A549 (cell line): ENCODE data around the gene ATXN2. TPM values are rescaled to one million over a fixed set of nuclear protein-coding genes. Genes with fewer than 3 reads are reported as not detected.

Experiments used
- ATAC-seq, 2 experiments: fragments of 200-7000 bp in 1 of 2; fragments of >200 bp in 1 of 2; cut with Nextera tagmentation in 1 of 2; cut with Tn5 transposase in 1 of 2; 3 replicates each; pipeline versions ENCODE4 v1.8.0 to v1.9.1; 2018 to 2020; ENCODE audit warnings: mild to moderate bottlenecking in 1 of 2, moderate library complexity in 1 of 2
- CTCF ChIA-PET: fragments of 300-600 bp; sonication (Branson Sonifier 250); formaldehyde crosslinking; extraction: SDS; loops from one replicate; lab custom pipeline; 2021; ENCODE audit warnings: antibody characterized with exemption, inconsistent platforms; lab: Yijun Ruan, JAX
- POLR2A ChIA-PET: fragments of 350-600 bp; formaldehyde crosslinking; extraction: SDS; loops from one replicate; lab custom pipeline; 2021; ENCODE audit warnings: antibody characterized with exemption, inconsistent platforms; lab: Yijun Ruan, JAX
- DNase-seq, 2 experiments: peaks; one replicate each; pipeline versions ENCODE4 v3.0.0 to v3.0.0-alpha.2; 2011 to 2016; ENCODE audit warnings: low read depth in 1 of 2, low spot score in 1 of 2
- FAIRE-seq: peaks from 2 replicates; lab custom pipeline; 2011; peaks lifted over from hg19 to GRCh38; lab: Jason Lieb, UNC
- H3K27ac ChIP-seq, 2 experiments: fragments of >200 bp; sonication (Bioruptor Twin); formaldehyde crosslinking; 3 replicates each; pipeline ENCODE4 v1.5.1; 2016 to 2017
- H3K4me1 ChIP-seq: fragments of >200 bp; sonication (Bioruptor Twin); formaldehyde crosslinking; 3 replicates; pipeline ENCODE4 v1.6.1; 2016
- H3K4me2 ChIP-seq: fragments of >200 bp; sonication (Bioruptor Twin); formaldehyde crosslinking; 3 replicates; pipeline ENCODE4 v1.6.1; 2016
- H3K4me3 ChIP-seq: fragments of >200 bp; sonication (Bioruptor Twin); formaldehyde crosslinking; 3 replicates; pipeline ENCODE4 v1.5.1; 2016
- H3K9me3 ChIP-seq: fragments of >200 bp; sonication (Bioruptor Twin); formaldehyde crosslinking; 3 replicates; pipeline ENCODE4 v1.6.1; 2016
- ATOH8 ChIP-seq: fragments of 250-450 bp; sonication (Bioruptor Pico); IDR thresholded peaks from 2 replicates; pipeline ENCODE4 v1.5.0; 2020; ENCODE audit warnings: low read depth, mild to moderate bottlenecking, moderate library complexity
- CBX8 ChIP-seq: fragments of 200-600 bp; sonication (generic); IDR thresholded peaks from 2 replicates; pipeline ENCODE4 v1.6.1; 2016
- CTCF ChIP-seq: fragments of >200 bp; sonication (Bioruptor Twin); formaldehyde crosslinking; IDR thresholded peaks from 3 replicates; pipeline ENCODE4 v1.5.1; 2016
- E2F6 ChIP-seq: IDR thresholded peaks from 2 replicates; pipeline ENCODE4 v1.6.1; 2012; ENCODE audit warnings: low read depth, borderline replicate concordance
- EHF ChIP-seq: fragments of 250-450 bp; sonication (Bioruptor Pico); IDR thresholded peaks from 2 replicates; pipeline ENCODE4 v1.5.0; 2020; ENCODE audit warnings: mild to moderate bottlenecking
- ESRRA ChIP-seq: fragments of 150-350 bp; IDR thresholded peaks from 2 replicates; pipeline ENCODE4 v1.6.1; 2014; ENCODE audit warnings: mild to moderate bottlenecking, low read length, borderline replicate concordance
- FOSB ChIP-seq: fragments of 250-450 bp; sonication (Bioruptor Pico); IDR thresholded peaks from 2 replicates; pipeline ENCODE4 v1.5.0; 2020; ENCODE audit warnings: mild to moderate bottlenecking, moderate library complexity
- FOXS1 ChIP-seq: fragments of 250-450 bp; sonication (Bioruptor Pico); IDR thresholded peaks from 2 replicates; pipeline ENCODE4 v1.5.0; 2020; ENCODE audit warnings: mild to moderate bottlenecking, moderate library complexity
- HDAC2 ChIP-seq: fragments of 200-600 bp; sonication (generic); IDR thresholded peaks from 2 replicates; pipeline ENCODE4 v1.6.1; 2016
- JUNB ChIP-seq: fragments of >200 bp; sonication (Bioruptor Twin); formaldehyde crosslinking; IDR thresholded peaks from 2 replicates; pipeline ENCODE4 v1.6.1; 2016
- MAFK ChIP-seq: fragments of 450-650 bp; IDR thresholded peaks from 2 replicates; pipeline ENCODE4 v1.6.1; 2014; ENCODE audit not compliant: partially characterized antibody
- NFE2L2 ChIP-seq: fragments of 150-350 bp; conservative IDR thresholded peaks from 2 replicates; pipeline ENCODE4 v1.6.1; 2014; ENCODE audit warnings: low read length
- NR3C1 ChIP-seq: fragments of >200 bp; sonication (Bioruptor Twin); formaldehyde crosslinking; IDR thresholded peaks from 3 replicates; pipeline ENCODE4 v1.6.1; 2017
- POLR2AphosphoS2 ChIP-seq: conservative IDR thresholded peaks from 2 replicates; pipeline ENCODE4 v1.6.1; 2012; ENCODE audit warnings: low read length, improper control_type of control experiment, inconsistent platforms
- RCOR1 ChIP-seq: fragments of 150-350 bp; IDR thresholded peaks from 2 replicates; pipeline ENCODE4 v1.6.1; 2014; ENCODE audit warnings: antibody characterized with exemption, low read length, low read depth
- RFX5 ChIP-seq: fragments of 450-650 bp; IDR thresholded peaks from 2 replicates; pipeline ENCODE4 v1.7.1; 2014; ENCODE audit warnings: antibody characterized with exemption, mild to moderate bottlenecking, moderate library complexity
- SMC3 ChIP-seq: fragments of >200 bp; sonication (Bioruptor Twin); formaldehyde crosslinking; IDR thresholded peaks from 3 replicates; pipeline ENCODE4 v1.6.1; 2018; ENCODE audit warnings: inconsistent platforms
- ZFP36 ChIP-seq: fragments of 450-650 bp; IDR thresholded peaks from 2 replicates; pipeline ENCODE4 v1.6.1; 2014; ENCODE audit warnings: borderline replicate concordance; ENCODE audit not compliant: partially characterized antibody
- ZNF302 ChIP-seq: fragments of 250-450 bp; sonication (Bioruptor Pico); IDR thresholded peaks from 2 replicates; pipeline ENCODE4 v1.9.0; 2021; ENCODE audit warnings: inconsistent platforms, mild to moderate bottlenecking, moderate library complexity
- WGBS: methylation state at CpG from one replicate; pipeline ENCODE4 v1.1.6; 2017; ENCODE audit errors: missing lambda C conversion rate; 5-methylcytosine and 5-hydroxymethylcytosine counted together
- polyA plus RNA-seq, 4 experiments: library from polyadenylated mRNA; depleted of rRNA in 3 of 4; stranded (reverse); fragments of >200 nt; fragmentation: RNase III in 1 of 4; extraction: RNeasy Plus Mini Kit Qiagen cat#74134 plus additional on column Dnase treatment in 1 of 4; gene quantifications; 2 replicates in 3 of 4; 3 replicates in 1 of 4; pipeline ENCODE4 v1.2.3, GENCODE V29; 2011 to 2017

The ATXN2 gene
- polyA plus RNA-seq, 2 of the 4 experiments (the other 2 are of a cell fraction): 24.8 to 30.6 TPM

DNA sequence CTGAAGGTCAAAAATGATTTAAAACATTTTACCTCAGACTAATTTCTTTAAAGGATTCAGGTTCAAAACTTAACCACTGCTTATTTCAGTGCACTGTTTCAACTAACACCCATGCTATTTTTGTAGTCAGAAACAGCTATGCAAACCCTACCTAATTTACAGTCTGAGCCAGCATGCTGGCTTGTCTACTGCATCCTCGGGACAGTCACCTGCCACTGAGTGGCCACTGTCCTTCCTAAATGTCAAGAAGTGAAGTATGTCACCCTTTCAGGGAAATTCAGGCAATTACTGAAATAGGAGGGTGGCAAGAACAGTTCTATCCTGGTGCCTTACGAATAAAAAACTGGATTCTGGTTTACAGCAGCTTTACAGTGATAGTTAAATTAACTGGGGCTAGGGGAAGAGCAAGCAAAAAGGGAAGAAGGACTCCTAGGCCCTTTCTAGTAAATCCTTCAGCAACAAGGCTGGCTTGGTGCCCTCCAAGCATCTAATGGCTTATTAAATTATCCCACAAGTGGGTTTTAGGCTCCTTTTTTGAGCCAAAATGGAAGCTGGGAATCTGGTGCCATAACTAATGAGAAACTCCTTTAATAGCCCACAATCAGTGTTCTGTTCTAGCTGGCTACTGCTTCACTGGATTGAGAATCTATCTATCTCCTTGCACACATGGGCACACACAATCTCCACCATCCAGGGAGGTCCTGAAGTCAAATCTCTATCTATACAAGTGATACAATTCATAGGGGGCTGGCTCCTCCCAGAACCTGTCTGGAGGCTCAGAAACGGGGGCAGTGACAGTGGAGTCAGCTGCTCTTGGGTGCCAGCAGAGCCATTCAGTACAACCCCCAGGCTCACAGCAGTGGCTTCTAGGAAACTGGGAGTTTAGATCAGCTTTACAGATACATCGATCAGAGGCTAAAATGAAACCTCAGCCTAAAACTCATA, 150.0 kb downstream of the ATXN2 start:
- H3K9me3 ChIP-seq: no peaks in the 10 kb centered on the region
- H3K27ac ChIP-seq: no peak overlapping the region
- TF ChIP-seq JUNB (no peak), RCOR1 (no peak), ZFP36 (no peak), FOXS1 (CRISPR knock-in tag) (no peak), ESRRA (no peak), HDAC2 (no peak), E2F6 (no peak), EHF (CRISPR knock-in tag) (no peak), SMC3 (no peak), FOSB (CRISPR knock-in tag) (no peak), POLR2AphosphoS2 (no peak), CTCF (no peak), ATOH8 (CRISPR knock-in tag) (no peak), MAFK (no peak)
- H3K4me2 ChIP-seq: no peak overlapping the region
- CTCF ChIA-PET: interaction anchor here (1.0 to 11.8 kb wide), 7 partner anchors 13 to 81 kb away, joined by 3 to 240 read pairs (median 5); no protein-coding TSS in a partner anchor
- POLR2A ChIA-PET: no interaction called here
- no peak for ATAC-seq
- no peaks in the 10 kb centered on the region for H3K4me1 ChIP-seq
- H3K4me3 ChIP-seq: no peak overlapping the region
- no peak for FAIRE-seq
- 89% methylated on average over 4 of the region's 4 CpGs for WGBS
- DNase-seq: no peak

DNA sequence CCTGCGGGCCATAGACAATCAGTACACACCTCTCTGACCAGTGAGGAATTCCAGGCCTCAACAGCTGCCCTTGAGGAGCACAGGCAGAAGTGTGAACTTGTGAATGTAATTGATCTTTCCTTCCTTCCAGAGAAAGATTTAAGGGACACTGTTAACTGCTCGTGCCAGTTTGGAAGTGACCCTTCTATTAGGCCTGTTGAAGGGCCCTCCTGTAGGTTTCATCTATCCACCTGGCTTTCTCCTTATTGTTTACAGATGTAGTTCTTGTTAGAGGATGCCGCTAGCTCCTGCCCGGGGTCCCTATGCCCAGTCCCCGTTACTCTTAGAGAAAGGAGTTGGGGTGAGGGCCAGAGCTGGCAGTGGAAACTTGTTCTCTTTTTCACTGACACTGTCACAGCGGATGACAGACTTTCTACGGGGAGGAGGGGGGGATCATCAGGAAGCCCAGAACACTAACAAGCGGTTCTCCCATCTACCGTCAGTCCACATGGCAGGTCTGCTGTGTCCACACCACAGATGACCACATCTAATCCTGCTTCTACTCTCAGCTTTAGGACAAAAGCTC, 150.8 kb downstream of the ATXN2 start:
- POLR2A ChIA-PET: no interaction called here
- Histone ChIP-seq H3K27ac (no peak overlapping the region), H3K9me3 (no peaks in the 10 kb centered on the region), H3K4me1 (no peaks in the 10 kb centered on the region), H3K4me3 (no peak overlapping the region), H3K4me2 (no peak overlapping the region)
- no peak for ATAC-seq
- no peak for TF ChIP-seq CBX8
- no peak for TF ChIP-seq CTCF
- TF ChIP-seq ZNF302 (CRISPR knock-in tag): no peak
- TF ChIP-seq NR3C1: no peak
- TF ChIP-seq ZFP36: no peak
- TF ChIP-seq RFX5: no peak
- TF ChIP-seq NFE2L2: no peak
- TF ChIP-seq MAFK: no peak
- CTCF ChIA-PET: interaction anchor here (1.0 to 11.8 kb wide), 7 partner anchors 8 to 81 kb away, joined by 3 to 240 read pairs (median 5); no protein-coding TSS in a partner anchor
- WGBS: 95% methylated on average over 9 of the region's 9 CpGs
- FAIRE-seq: no peak
- DNase-seq: no peak
